ENCODE data around the gene PTPRG. TPM values are rescaled to one million over a fixed set of nuclear protein-coding genes. Genes with fewer than 3 reads are reported as not detected.

Gene PTPRG
- total RNA-seq, 3 donors from 2014 or later = 28.9 to 54.7 (median 40.4) TPM

- TF ChIP-seq CTCF (IDR thresholded peaks at IDR 0.05) = no peak
- Histone ChIP-seq H3K4me3 (no peak overlapping the region), H3K9me3 (no peaks in the 10 kb centered on the region), H3K4me1 (ENCODE audit: low read depth) (peaks cover 7% of the 10 kb centered on the region), H3K36me3 (ENCODE audit: low read depth) (no peaks in the 10 kb centered on the region)
- DNase-seq = no peak
- intact Hi-C loops (cut with DNase I, micrococcal nuclease) = no loop called here
- no peak for ATAC-seq
Observed at GRCh38 chr3:62133015-62133414, 571.6 kb downstream of the PTPRG start.

DNA sequence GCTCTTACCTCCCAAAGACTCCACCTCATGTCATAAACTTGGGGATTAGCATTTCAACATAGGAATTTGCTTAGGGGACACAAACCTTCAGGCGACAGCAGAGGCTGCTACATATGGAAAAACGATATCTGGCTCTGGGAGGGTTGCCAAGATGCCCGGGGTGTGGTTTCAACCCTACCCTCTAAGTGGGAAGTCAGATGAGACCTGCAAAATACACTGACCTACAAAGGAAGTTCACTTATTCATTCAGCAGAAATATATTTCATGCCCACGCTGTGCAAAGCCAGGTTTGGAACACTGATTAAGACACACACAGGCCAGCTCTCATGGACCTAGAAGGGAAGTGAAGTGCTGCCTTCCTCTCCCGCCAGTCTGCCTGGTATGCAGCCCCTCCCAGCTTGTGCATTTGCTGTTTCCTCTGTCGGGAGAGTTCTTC, 572.7 kb downstream of the PTPRG start:
- DNase-seq = peak; percentile 59 to 89 (median 77)
- H3K9me3 ChIP-seq = no peaks in the 10 kb centered on the region
- TF ChIP-seq CTCF (IDR thresholded peaks at IDR 0.05) = no peak
- intact Hi-C loops (cut with DNase I, micrococcal nuclease) = no loop called here
- H3K4me1 ChIP-seq (ENCODE audit: low read depth) = peaks cover 7% of the 10 kb centered on the region
- ATAC-seq = peak; percentile 90
- no peaks in the 10 kb centered on the region for H3K36me3 ChIP-seq (ENCODE audit: low read depth)
- no peak overlapping the region for H3K4me3 ChIP-seq

- Histone ChIP-seq H3K4me3 (no peak overlapping the region), H3K36me3 (ENCODE audit: low read depth) (no peaks in the 10 kb centered on the region), H3K9me3 (no peaks in the 10 kb centered on the region), H3K4me1 (ENCODE audit: low read depth) (peaks cover 7% of the 10 kb centered on the region)
- intact Hi-C loops (cut with DNase I, micrococcal nuclease) = no loop called here
- DNase-seq (no peak), ATAC-seq (no peak)
- no peak for TF ChIP-seq CTCF (IDR thresholded peaks at IDR 0.05)
Observed at GRCh38 chr3:62135741-62136140, 574.4 kb downstream of the PTPRG start.

DNA sequence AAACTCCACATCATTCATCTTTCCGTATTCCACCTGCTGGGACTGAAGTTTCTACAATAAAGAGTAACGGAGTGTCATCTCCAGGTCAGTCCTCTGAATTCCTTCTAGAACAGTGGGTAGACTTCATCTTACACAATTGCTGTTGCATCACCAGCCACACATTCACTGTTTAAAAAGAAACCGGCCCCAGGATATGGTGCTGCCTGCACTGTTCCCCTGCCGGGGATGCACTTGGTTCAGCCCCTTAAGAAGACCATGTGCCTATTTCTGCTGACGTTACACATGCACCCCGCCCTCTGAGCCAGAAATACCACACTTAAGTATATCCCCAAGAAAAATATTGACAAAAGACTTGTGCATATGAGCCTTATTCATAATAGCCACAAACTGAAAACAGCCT, 578.6 kb downstream of the PTPRG start:
- intact Hi-C loops (cut with DNase I, micrococcal nuclease) = no loop called here
- Histone ChIP-seq H3K4me1 (ENCODE audit: low read depth) (no peaks in the 10 kb centered on the region), H3K36me3 (ENCODE audit: low read depth) (no peaks in the 10 kb centered on the region), H3K4me3 (no peak overlapping the region), H3K9me3 (no peaks in the 10 kb centered on the region)
- DNase-seq (no peak), ATAC-seq (no peak)
- no peak for TF ChIP-seq CTCF (IDR thresholded peaks at IDR 0.05)

GRCh38 chr3:62142331-62143085, 581.1 kb downstream of the PTPRG start:
- TF ChIP-seq CTCF (IDR thresholded peaks at IDR 0.05) = no peak
- no peaks in the 10 kb centered on the region for H3K36me3 ChIP-seq (ENCODE audit: low read depth)
- ATAC-seq = no peak
- intact Hi-C loops (cut with DNase I, micrococcal nuclease) = no loop called here
- H3K4me3 ChIP-seq = no peak overlapping the region
- no peak for DNase-seq
- no peaks in the 10 kb centered on the region for H3K4me1 ChIP-seq (ENCODE audit: low read depth)
- no peaks in the 10 kb centered on the region for H3K9me3 ChIP-seq

All from mucosa of descending colon (tissue), 3 donors.